GM18520 (cell line): Measurements from ENCODE around the gene SINHCAF.

Source experiments
- ATAC-seq: cut with Tn5 transposase; IDR thresholded peaks from one replicate; pipeline ENCODE4 v1.9.1; 2021; ENCODE audit not compliant: unreplicated experiment

Gene SINHCAF

GRCh38 chr12:31337952-31338351, 12.0 kb upstream of the SINHCAF start:
- no peak for ATAC-seq

- no peak for ATAC-seq
Observed at GRCh38 chr12:31331242-31331641, 5.3 kb upstream of the SINHCAF start.

GRCh38 chr12:31326736-31327659, 1.0 kb upstream of the SINHCAF start:
- no peak for ATAC-seq

GRCh38 chr12:31325524-31325875, 450 bp downstream of the SINHCAF start:
- ATAC-seq = no peak

- ATAC-seq = no peak
Observed at GRCh38 chr12:31324845-31325523, 966 bp downstream of the SINHCAF start.

- peak; percentile 26 for ATAC-seq
Observed at GRCh38 chr12:31324116-31324844, 1.7 kb downstream of the SINHCAF start.

DNA sequence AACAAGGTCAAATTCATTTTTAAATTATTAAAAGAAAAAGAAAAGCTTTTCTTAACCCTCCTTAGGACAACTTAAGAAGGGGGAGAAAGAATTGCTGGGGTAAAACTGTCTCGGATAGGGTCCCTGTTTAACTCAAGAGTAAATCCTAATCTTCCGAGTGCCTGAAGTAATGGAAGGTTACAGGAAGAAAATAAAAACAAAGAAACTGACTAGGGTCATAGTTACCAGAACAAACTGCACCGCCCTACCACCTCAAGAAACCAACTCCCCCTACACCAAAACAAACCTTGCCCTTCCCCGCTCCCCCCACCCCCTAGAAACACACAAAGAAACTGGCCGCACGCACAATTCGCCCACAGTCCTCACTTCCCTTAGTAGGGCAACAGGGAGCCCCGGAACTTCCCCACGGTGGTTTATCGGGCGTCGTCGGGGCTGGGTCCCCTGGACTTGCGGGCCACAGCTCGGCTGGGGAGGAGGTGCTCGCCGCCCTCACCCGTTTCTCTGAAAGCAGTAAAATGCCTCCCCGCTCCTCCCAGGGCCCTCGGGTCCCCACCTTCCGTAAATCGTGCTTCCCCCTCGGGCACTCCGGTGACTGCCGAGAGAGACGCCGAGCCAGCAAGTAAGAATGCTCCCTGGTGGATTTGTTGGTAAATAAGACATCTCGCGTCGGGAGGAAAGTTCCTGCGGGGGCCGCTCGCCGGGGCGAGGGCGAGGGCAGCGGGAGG, 2.4 kb downstream of the SINHCAF start:
- ATAC-seq = peak; percentile 9

GRCh38 chr12:31322801-31323207, 3.1 kb downstream of the SINHCAF start:
- ATAC-seq = no peak

DNA sequence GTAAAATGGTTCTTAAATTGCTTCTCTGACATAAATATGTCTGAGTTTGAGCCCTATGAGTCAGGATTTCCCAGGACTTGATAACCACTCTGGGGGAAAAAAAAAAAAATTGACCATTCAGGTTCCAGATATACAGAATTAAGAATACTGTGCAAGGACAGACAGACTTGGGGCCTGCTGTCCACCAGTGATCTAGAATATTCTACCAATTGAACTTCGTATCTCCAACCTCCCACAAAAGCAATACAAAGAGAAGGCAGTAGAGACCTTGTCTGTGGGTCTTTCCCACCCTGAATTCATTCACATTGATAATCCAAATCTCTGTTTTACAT, 4.1 kb downstream of the SINHCAF start:
- no peak for ATAC-seq

GRCh38 chr12:31321186-31321896, 4.6 kb downstream of the SINHCAF start:
- no peak for ATAC-seq

DNA sequence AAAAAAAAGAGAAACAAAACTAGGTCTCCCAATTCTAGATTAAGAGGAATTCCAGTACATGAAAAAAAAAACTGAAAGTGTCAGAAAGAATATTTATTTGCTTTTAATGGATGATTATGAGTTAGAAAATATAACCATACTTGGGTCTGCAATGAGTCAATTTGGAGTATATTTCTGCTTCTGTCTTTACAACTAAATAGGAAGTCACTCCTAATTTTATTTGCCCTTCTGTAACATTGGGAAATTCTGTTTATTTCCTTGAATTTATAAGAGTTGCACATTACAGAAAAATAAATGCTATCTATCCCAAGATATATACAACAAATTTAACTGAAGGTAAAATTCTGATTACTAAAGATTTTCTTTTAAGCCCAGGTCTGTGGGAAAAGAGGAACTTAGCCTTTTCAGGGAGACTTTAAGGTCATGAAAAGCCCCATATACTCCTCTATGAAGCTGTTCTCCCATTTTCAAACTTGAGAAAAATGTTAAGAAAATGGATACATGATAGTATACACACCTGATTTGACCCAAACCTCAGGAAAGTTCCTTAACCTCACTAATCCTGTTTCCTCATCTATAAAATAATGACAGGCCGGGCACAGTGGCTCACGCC, 7.2 kb downstream of the SINHCAF start:
- no peak for ATAC-seq

GRCh38 chr12:31317471-31318395, 8.2 kb downstream of the SINHCAF start:
- no peak for ATAC-seq

GRCh38 chr12:31316891-31317290, 9.1 kb downstream of the SINHCAF start:
- no peak for ATAC-seq

- ATAC-seq = no peak
Observed at GRCh38 chr12:31315784-31316465, 10.0 kb downstream of the SINHCAF start.

- ATAC-seq = no peak
Observed at GRCh38 chr12:31315044-31315715, 10.8 kb downstream of the SINHCAF start.

DNA sequence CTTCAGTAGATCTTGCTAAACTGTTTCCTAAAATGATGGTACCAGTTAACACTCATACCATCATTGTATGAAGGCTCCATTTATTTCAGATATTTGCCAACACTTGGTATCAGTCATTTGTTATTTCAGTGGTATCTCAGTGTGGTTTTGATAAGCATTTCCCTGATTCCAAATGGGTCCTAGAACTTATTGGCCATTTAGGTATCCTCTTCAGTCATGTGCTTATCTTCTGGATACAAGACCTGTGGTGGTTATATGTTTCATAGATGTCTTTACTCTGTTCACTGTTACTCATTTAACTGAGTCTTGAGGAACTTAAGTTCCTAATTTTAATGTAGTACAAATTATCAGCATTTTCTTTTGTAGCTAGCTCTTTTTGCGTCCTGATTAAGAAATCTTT, 13.5 kb downstream of the SINHCAF start:
- ATAC-seq = no peak

DNA sequence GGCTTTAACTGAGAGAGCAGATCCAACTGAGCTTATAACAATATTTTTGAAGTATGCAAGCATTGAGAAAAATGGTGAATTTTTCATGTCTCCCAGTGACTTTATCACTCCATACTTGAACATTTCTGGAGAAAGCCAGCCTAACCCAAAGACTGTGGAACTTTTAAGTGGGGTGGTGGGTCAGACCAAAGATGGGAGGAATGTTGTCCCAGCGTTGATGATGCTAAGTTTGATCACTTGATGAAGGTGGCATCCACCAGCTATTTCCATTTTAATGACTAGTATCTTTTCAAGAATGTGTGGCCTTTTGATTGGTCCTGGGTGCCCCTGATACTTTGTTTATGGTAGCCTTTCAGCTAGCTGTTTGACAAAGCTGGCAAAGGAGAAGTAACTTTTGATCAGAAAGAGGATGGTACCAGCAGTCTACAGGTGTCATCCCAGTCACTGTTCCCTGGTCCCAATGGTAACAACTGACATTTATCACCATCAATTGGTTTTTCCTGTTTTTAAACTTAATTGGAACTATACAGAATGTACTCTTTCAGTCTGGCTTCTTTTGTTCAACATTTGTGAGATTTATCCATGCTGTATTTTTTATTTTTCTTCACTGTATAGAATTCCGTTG, 14.2 kb downstream of the SINHCAF start:
- no peak for ATAC-seq
